Dendritic cell treated with granulocyte-macrophage colony-stimulating factor and Interleukin-4, amounts not matched to agents 40 ng/mL and 50 ng/mL, for 4 days (primary cell): ENCODE results near the gene NUDT16L1.

Source experiments
- H3K27ac Mint-ChIP-seq: one replicate; pipeline ENCODE4 v1.8.0; 2022; ENCODE audit warnings: mild to moderate bottlenecking, mixed read lengths
- H3K27me3 Mint-ChIP-seq: one replicate; pipeline ENCODE4 v1.8.0; 2022; ENCODE audit warnings: mild to moderate bottlenecking, mixed read lengths
- H3K36me3 Mint-ChIP-seq: one replicate; pipeline ENCODE4 v1.8.0; 2022; ENCODE audit warnings: low read depth, mixed read lengths
- H3K4me1 Mint-ChIP-seq: one replicate; pipeline ENCODE4 v1.8.0; 2022; ENCODE audit warnings: low read depth, mixed read lengths
- H3K4me3 Mint-ChIP-seq: one replicate; pipeline ENCODE4 v1.8.0; 2022; ENCODE audit warnings: mild to moderate bottlenecking, moderate library complexity, mixed read lengths
- H3K9me3 Mint-ChIP-seq: one replicate; pipeline ENCODE4 v1.8.0; 2022; ENCODE audit warnings: mixed read lengths
- intact Hi-C: fragments of 100-400 bp; cut with micrococcal nuclease; formaldehyde crosslinking; loops from one replicate; pipeline ENCODE4 v1.15.0; 2022

Gene NUDT16L1

GRCh38 chr16:4699046-4699556, 5.7 kb downstream of the NUDT16L1 start:
- Mint-ChIP-seq H3K36me3 (peaks cover 86% of the 10 kb centered on the region), H3K4me1 (peaks cover 22% of the 10 kb centered on the region), H3K27ac (no peak overlapping the region), H3K27me3 (no peaks in the 10 kb centered on the region), H3K4me3 (no peak overlapping the region), H3K9me3 (no peaks in the 10 kb centered on the region)
- intact Hi-C loops: no loop called here

- peaks cover 94% of the 10 kb centered on the region for H3K36me3 Mint-ChIP-seq
- no peaks in the 10 kb centered on the region for H3K9me3 Mint-ChIP-seq
- intact Hi-C loops: no loop called here
- H3K27ac Mint-ChIP-seq: no peak overlapping the region
- no peaks in the 10 kb centered on the region for H3K27me3 Mint-ChIP-seq
- H3K4me3 Mint-ChIP-seq: no peak overlapping the region
- peaks cover 9% of the 10 kb centered on the region for H3K4me1 Mint-ChIP-seq
These were observed 7.1 kb downstream of the NUDT16L1 start for GRCh38 chr16:4700380-4700996.

GRCh38 chr16:4700997-4701743, 7.8 kb downstream of the NUDT16L1 start:
- Mint-ChIP-seq H3K27me3 (no peaks in the 10 kb centered on the region), H3K4me1 (peaks cover 7% of the 10 kb centered on the region), H3K4me3 (no peak overlapping the region), H3K36me3 (peaks cover 93% of the 10 kb centered on the region), H3K9me3 (no peaks in the 10 kb centered on the region), H3K27ac (peak overlapping the region; percentile 27)
- intact Hi-C loops: no loop called here

- Mint-ChIP-seq H3K27me3 (no peaks in the 10 kb centered on the region), H3K36me3 (peaks cover 93% of the 10 kb centered on the region), H3K4me1 (peaks cover 7% of the 10 kb centered on the region), H3K4me3 (no peak overlapping the region), H3K27ac (peak overlapping the region; percentile 27), H3K9me3 (no peaks in the 10 kb centered on the region)
- intact Hi-C loops: no loop called here
These were observed 8.6 kb downstream of the NUDT16L1 start for GRCh38 chr16:4701791-4702465.

- H3K27ac Mint-ChIP-seq: no peak overlapping the region
- peaks cover 7% of the 10 kb centered on the region for H3K4me1 Mint-ChIP-seq
- intact Hi-C loops: no loop called here
- H3K36me3 Mint-ChIP-seq: peaks cover 93% of the 10 kb centered on the region
- no peaks in the 10 kb centered on the region for H3K9me3 Mint-ChIP-seq
- no peak overlapping the region for H3K4me3 Mint-ChIP-seq
- no peaks in the 10 kb centered on the region for H3K27me3 Mint-ChIP-seq
These were observed 9.1 kb downstream of the NUDT16L1 start for GRCh38 chr16:4702466-4702808.

GRCh38 chr16:4703906-4704305, 10.5 kb downstream of the NUDT16L1 start:
- H3K4me3 Mint-ChIP-seq: no peak overlapping the region
- intact Hi-C loops: no loop called here
- peaks cover 91% of the 10 kb centered on the region for H3K36me3 Mint-ChIP-seq
- H3K9me3 Mint-ChIP-seq: no peaks in the 10 kb centered on the region
- no peaks in the 10 kb centered on the region for H3K27me3 Mint-ChIP-seq
- H3K27ac Mint-ChIP-seq: no peak overlapping the region
- H3K4me1 Mint-ChIP-seq: peaks cover 7% of the 10 kb centered on the region

- Mint-ChIP-seq H3K27ac (no peak overlapping the region), H3K9me3 (no peaks in the 10 kb centered on the region), H3K4me3 (no peak overlapping the region), H3K27me3 (no peaks in the 10 kb centered on the region), H3K36me3 (peaks cover 90% of the 10 kb centered on the region), H3K4me1 (peaks cover 7% of the 10 kb centered on the region)
- intact Hi-C loops: no loop called here
These were observed 11.1 kb downstream of the NUDT16L1 start for GRCh38 chr16:4704491-4704890.

GRCh38 chr16:4704913-4705312, 11.6 kb downstream of the NUDT16L1 start:
- H3K27me3 Mint-ChIP-seq: no peaks in the 10 kb centered on the region
- H3K4me3 Mint-ChIP-seq: no peak overlapping the region
- H3K27ac Mint-ChIP-seq: no peak overlapping the region
- intact Hi-C loops: no loop called here
- H3K9me3 Mint-ChIP-seq: no peaks in the 10 kb centered on the region
- peaks cover 7% of the 10 kb centered on the region for H3K4me1 Mint-ChIP-seq
- peaks cover 90% of the 10 kb centered on the region for H3K36me3 Mint-ChIP-seq

- intact Hi-C loops: no loop called here
- Mint-ChIP-seq H3K4me1 (no peaks in the 10 kb centered on the region), H3K36me3 (peaks cover 90% of the 10 kb centered on the region), H3K9me3 (no peaks in the 10 kb centered on the region), H3K4me3 (no peak overlapping the region), H3K27me3 (no peaks in the 10 kb centered on the region), H3K27ac (no peak overlapping the region)
These were observed 13.5 kb downstream of the NUDT16L1 start for GRCh38 chr16:4706871-4707270.

- H3K27ac Mint-ChIP-seq: no peak overlapping the region
- no peaks in the 10 kb centered on the region for H3K27me3 Mint-ChIP-seq
- H3K36me3 Mint-ChIP-seq: peaks cover 96% of the 10 kb centered on the region
- H3K4me3 Mint-ChIP-seq: no peak overlapping the region
- no peaks in the 10 kb centered on the region for H3K4me1 Mint-ChIP-seq
- intact Hi-C loops: no loop called here
- H3K9me3 Mint-ChIP-seq: no peaks in the 10 kb centered on the region
These were observed 16.1 kb downstream of the NUDT16L1 start for GRCh38 chr16:4709481-4709880.

GRCh38 chr16:4713663-4714501, 20.5 kb downstream of the NUDT16L1 start:
- no peak overlapping the region for H3K27ac Mint-ChIP-seq
- H3K9me3 Mint-ChIP-seq: no peaks in the 10 kb centered on the region
- no peak overlapping the region for H3K4me3 Mint-ChIP-seq
- intact Hi-C loops: no loop called here
- H3K4me1 Mint-ChIP-seq: no peaks in the 10 kb centered on the region
- no peaks in the 10 kb centered on the region for H3K27me3 Mint-ChIP-seq
- H3K36me3 Mint-ChIP-seq: peaks cover 70% of the 10 kb centered on the region

- intact Hi-C loops: no loop called here
- no peaks in the 10 kb centered on the region for H3K4me1 Mint-ChIP-seq
- peaks cover 60% of the 10 kb centered on the region for H3K36me3 Mint-ChIP-seq
- H3K9me3 Mint-ChIP-seq: no peaks in the 10 kb centered on the region
- no peaks in the 10 kb centered on the region for H3K27me3 Mint-ChIP-seq
- no peak overlapping the region for H3K27ac Mint-ChIP-seq
- no peak overlapping the region for H3K4me3 Mint-ChIP-seq
These were observed 21.6 kb downstream of the NUDT16L1 start for GRCh38 chr16:4714996-4715395.

GRCh38 chr16:4718466-4718865, 25.1 kb downstream of the NUDT16L1 start:
- Mint-ChIP-seq H3K27ac (no peak overlapping the region), H3K36me3 (peaks cover 45% of the 10 kb centered on the region), H3K27me3 (no peaks in the 10 kb centered on the region), H3K9me3 (no peaks in the 10 kb centered on the region), H3K4me1 (no peaks in the 10 kb centered on the region), H3K4me3 (no peak overlapping the region)
- intact Hi-C loops: no loop called here
